ENCODE results near the gene CYB561.

GRCh38 chr17:63423251-63423950 lies 22.7 kb downstream of the CYB561 start:
- no peak for TF ChIP-seq CTCF (conservative IDR thresholded peaks at IDR 0.05; ENCODE audit: low read depth, low read length)
- no peak for TF ChIP-seq MXI1 (IDR thresholded peaks at IDR 0.05; ENCODE audit: borderline replicate concordance, low read depth, low read length)
- no peak for TF ChIP-seq MAZ (IDR thresholded peaks at IDR 0.05; ENCODE audit: borderline replicate concordance, low read depth, low read length)
- TF ChIP-seq RFX5 (IDR thresholded peaks at IDR 0.05; ENCODE audit: low read depth, low read length): no peak
- no peak for TF ChIP-seq CEBPB (IDR thresholded peaks at IDR 0.05; ENCODE audit: low read depth, low read length)
- no peak for TF ChIP-seq CHD1 (IDR thresholded peaks at IDR 0.05; ENCODE audit: low read depth, low read length)
- no peak for TF ChIP-seq ELK1 (IDR thresholded peaks at IDR 0.05; ENCODE audit: borderline replicate concordance, low read depth, low read length)
- TF ChIP-seq POLR2A (IDR thresholded peaks at IDR 0.05; ENCODE audit: low read depth, low read length): no peak
- no peak for TF ChIP-seq FOS (IDR thresholded peaks at IDR 0.05; ENCODE audit: low read depth, low read length)
- TF ChIP-seq SMC3 (IDR thresholded peaks at IDR 0.05; ENCODE audit: low read depth, low read length): no peak

Data from IMR-90 (cell line).